HG02840 (cell line): ENCODE measurements around the gene LRRC75A.
A peak's percentile ranks its signal among the peaks of the same experiment; 100 is the strongest.

Experiments
- ATAC-seq: cut with Tn5 transposase; IDR thresholded peaks from one replicate; pipeline ENCODE4 v1.9.1; 2021; ENCODE audit warnings: mild to moderate bottlenecking, moderate library complexity, moderate number of reproducible peaks; ENCODE audit not compliant: unreplicated experiment, low FRiP score

The LRRC75A gene

GRCh38 chr17:16437083-16437482, 54.9 kb downstream of the LRRC75A start:
- no peak for ATAC-seq

- ATAC-seq, result no peak
Observed at GRCh38 chr17:16435925-16436886, 55.8 kb downstream of the LRRC75A start.

- no peak for ATAC-seq
Observed at GRCh38 chr17:16434662-16435061, 57.3 kb downstream of the LRRC75A start.

GRCh38 chr17:16433514-16433913, 58.5 kb downstream of the LRRC75A start:
- no peak for ATAC-seq

- no peak for ATAC-seq
Observed at GRCh38 chr17:16432017-16432416, 60.0 kb downstream of the LRRC75A start.

GRCh38 chr17:16430650-16431049, 61.3 kb downstream of the LRRC75A start:
- ATAC-seq, result no peak

- no peak for ATAC-seq
Observed at GRCh38 chr17:16429083-16429482, 62.9 kb downstream of the LRRC75A start.

- no peak for ATAC-seq
Observed at GRCh38 chr17:16428098-16428882, 63.7 kb downstream of the LRRC75A start.

GRCh38 chr17:16427020-16427419, 65.0 kb downstream of the LRRC75A start:
- ATAC-seq, result no peak

- ATAC-seq, result no peak
Observed at GRCh38 chr17:16425698-16426659, 66.0 kb downstream of the LRRC75A start.

- ATAC-seq, result no peak
Observed at GRCh38 chr17:16425202-16425601, 66.8 kb downstream of the LRRC75A start.

GRCh38 chr17:16423226-16423872, 68.6 kb downstream of the LRRC75A start:
- no peak for ATAC-seq

- ATAC-seq, result no peak
Observed at GRCh38 chr17:16422416-16422815, 69.6 kb downstream of the LRRC75A start.

GRCh38 chr17:16419929-16420271, 72.1 kb downstream of the LRRC75A start:
- ATAC-seq, result no peak

- ATAC-seq, result peak; percentile 33
Observed at GRCh38 chr17:16419074-16419928, 72.7 kb downstream of the LRRC75A start.

- no peak for ATAC-seq
Observed at GRCh38 chr17:16418685-16419068, 73.3 kb downstream of the LRRC75A start.

- no peak for ATAC-seq
Observed at GRCh38 chr17:16417896-16418684, 73.9 kb downstream of the LRRC75A start.

- no peak for ATAC-seq
Observed at GRCh38 chr17:16417399-16417798, 74.6 kb downstream of the LRRC75A start.
